Measurements from ENCODE around the gene SLC9A4.

GRCh38 chr2:102451968-102452367 lies 21.1 kb upstream of the SLC9A4 start:
- TF ChIP-seq CTCF (IDR thresholded peaks at IDR 0.05; ENCODE audit: insufficient read depth, low read length, poor library complexity, severe bottlenecking): no peak
- TF ChIP-seq EZH2phosphoT487 (conservative IDR thresholded peaks at IDR 0.05; ENCODE audit: low read length): no peak

Measured in SU-DHL-6 (cell line).